GM20431 (cell line): ENCODE data around the gene DHX58.
"Not testable (repeated sequence)": the region's sequence is repeated elsewhere in the genome, so short reads cannot be mapped to it uniquely, and the experiment has no call there.

Source experiments
- in situ Hi-C: fragments of 300-500 bp; cut with MseI, MboI; formaldehyde crosslinking; loops from one replicate; pipeline ENCODE4 v1.15.0; 2020; ENCODE audit warnings: low sequenced_read_pairs; ENCODE audit not compliant: unreplicated experiment

DHX58 gene

GRCh38 chr17:42112552-42113176 is at the start of gene DHX58:
Gene DHX58 (minus strand): TSS chr17:42112714. CDS start chr17:42111892, 822 bp downstream.
- in situ Hi-C loops, result loop anchor here (10.0 kb wide), 1 partner anchor 148 kb away; the partner anchor contains the start of gene CNP

DNA sequence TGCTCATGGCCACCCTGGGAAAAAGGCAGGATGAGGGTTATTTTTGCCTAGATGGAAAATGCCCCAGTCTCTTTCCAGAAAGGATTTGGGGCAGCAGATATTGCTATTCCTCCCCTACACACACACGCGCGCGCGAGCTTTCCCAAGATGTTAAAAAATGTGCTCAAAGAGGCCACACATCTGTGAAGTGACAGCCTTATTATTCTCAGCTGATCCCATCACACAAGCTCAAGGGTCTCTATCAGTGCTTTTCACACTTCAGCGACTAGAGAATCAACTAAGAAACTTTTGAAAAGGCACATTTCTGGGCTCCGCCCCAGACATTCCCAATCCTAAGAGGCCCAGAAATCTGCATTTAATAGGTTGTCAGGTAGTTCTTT is 48.0 kb upstream of the DHX58 start:
- in situ Hi-C loops, result no loop called here

DNA sequence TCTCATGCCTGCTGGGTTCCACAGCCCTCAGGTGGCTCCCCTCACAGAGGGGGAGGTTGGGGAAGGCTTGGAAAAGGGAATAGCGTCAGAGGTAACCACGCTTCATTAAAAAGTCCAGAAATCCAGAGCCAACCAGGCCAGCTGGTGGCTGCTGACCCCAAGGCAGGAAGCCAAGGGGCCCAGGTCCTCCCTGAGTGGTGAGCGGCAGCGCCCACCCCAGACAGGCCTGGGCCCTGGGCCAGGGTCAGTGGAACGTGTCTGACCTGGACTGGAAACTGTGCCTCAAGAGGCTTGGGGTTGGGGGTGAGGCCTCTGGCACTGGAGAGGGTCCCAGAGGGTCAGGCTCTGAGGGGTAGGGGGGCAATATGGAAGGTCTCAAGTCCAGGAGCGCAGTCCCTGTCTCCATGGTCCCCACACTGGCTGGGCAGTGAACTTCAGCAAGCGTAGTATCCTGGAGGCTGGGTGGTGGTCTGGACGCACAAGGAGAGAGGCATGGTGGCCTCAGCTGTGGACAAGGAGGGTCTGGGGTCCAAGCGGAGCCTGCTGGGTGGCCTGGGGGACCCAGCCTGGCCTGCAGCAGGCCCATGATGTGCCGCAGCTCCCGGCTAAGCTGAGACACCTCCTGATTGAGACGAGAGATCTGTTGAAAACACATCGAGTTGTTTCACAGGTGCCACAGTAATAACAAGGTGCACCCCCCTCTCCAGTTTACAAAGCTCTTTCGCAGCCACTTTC is 47.4 kb upstream of the DHX58 start:
- in situ Hi-C loops, result no loop called here

- in situ Hi-C loops, result no loop called here
These were observed 43.1 kb upstream of the DHX58 start for GRCh38 chr17:42155614-42156045.

DNA sequence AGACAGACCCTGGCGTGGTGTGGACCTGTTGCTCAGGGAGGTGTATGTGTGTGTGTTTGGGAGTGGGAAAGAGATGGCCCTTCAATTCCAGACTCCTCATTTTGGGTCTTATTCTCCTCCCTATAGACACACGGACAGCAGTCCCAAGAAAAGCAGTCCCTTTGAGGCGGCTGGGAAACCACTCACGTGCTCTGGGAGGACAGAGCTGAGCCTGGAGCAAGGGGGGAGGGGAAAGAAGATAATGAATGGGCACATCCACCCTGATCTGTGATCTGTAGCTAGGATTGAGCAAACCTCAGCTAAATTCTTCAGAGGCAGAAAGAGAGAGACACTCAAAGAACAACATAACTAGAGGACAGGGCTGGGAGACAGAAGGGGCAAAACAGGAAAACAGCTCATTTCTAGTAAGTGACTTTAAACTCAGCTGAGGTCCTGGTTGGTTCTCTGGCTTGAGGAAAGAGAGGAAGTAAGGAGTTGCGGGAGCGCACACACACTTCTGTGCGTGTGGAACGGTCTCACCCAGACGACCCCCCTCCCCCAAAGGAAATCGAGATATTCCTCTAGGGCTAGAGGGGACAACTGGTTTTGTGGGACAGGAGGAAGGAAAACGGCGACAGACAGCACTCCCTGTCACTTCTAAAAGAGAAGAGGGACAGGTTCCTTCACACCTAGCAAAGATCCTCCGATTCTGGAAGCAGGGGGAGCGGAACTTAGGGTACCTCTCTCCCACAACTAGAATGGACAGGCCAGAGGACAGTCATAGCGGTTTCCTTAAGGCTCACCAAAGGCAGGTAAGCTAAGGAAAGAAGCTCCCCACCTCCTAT is 41.6 kb upstream of the DHX58 start:
- in situ Hi-C loops, result no loop called here

- in situ Hi-C loops, result no loop called here
These were observed 34.5 kb upstream of the DHX58 start for GRCh38 chr17:42146911-42147607.

- in situ Hi-C loops, result not testable (repeated sequence)
These were observed 30.6 kb upstream of the DHX58 start for GRCh38 chr17:42143138-42143537.

DNA sequence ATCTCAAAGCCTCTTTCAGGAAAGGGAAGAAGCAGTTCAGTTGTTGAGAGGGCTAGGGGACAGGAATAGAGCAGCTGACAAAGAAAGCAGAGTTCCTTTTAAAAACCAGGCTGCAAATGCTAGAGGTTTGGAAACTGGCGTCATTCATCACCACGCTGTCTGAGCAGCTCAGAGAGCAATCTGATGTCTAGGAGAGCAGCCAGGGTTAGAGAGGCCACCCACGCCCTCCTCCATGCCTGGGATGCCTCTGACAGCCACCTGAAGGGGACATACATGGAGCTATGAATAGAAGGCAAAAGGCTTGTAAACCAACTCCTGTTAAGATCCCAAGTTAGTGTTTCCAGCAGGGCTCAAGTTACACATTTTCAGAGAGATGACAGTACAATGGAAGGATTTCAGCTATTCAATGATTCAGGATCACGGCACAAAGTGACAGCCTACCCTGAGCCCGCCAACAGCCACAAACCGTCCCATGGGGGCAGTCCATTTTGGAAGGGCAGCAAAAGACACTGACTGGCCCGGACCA is 29.9 kb upstream of the DHX58 start:
- in situ Hi-C loops, result no loop called here

- in situ Hi-C loops, result no loop called here
These were observed 28.9 kb upstream of the DHX58 start for GRCh38 chr17:42141382-42141781.

GRCh38 chr17:42140690-42141089 is 28.2 kb upstream of the DHX58 start:
- in situ Hi-C loops, result not testable (repeated sequence)

DNA sequence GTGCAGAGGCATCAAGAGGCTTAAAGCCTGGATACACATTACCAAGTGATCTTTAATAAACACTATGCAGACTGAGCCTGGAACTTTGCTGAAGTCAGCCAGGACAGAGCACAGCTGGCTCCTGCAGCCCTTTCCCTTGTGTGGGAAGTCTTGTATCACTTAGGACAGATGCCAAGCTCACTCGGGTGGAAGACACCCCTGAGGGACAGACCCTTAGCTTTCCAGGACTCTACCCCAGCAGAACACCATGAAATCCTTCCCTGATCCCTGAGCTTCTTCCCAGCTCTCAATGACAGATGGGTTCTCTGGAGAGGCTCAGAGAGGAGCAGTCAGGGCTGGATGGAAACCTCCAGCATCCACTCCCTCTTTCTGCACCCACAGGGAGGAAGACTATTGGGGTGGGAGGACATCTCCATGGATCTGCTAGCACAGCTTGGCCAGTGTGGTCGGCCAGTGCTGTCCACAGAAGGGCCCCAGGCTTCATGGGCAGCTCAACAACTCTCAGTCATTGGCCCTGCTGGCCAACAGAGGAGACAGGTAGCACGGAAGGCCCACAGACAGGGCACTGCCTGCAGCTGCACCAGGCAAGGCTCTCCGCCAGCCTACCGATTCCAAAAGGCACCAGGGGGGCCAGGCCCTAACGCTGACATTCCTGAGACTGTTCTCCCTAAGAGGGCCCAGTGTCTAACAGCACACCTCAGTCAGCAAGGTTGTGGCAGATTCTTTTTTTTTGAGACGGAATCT is 26.4 kb upstream of the DHX58 start:
- in situ Hi-C loops, result no loop called here

DNA sequence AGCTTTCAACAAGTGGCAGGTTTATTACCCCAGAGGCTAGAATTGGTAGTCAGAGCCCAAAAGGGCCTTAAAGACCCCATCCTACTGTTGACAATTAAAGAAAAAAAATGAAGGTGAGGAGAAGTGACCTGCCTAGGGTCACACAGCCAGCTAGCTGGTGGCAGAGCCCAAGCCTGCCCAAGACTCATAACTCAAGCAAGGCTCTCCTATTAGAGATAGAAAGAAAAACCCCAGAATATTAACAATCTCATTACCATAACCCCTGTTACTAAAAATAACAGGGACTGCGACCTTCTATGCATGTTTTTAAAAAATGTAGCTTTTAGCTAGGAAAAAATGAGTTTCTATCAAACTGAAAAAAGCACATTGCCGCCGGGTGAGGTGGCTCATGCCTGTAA is 24.1 kb upstream of the DHX58 start:
- in situ Hi-C loops, result no loop called here

DNA sequence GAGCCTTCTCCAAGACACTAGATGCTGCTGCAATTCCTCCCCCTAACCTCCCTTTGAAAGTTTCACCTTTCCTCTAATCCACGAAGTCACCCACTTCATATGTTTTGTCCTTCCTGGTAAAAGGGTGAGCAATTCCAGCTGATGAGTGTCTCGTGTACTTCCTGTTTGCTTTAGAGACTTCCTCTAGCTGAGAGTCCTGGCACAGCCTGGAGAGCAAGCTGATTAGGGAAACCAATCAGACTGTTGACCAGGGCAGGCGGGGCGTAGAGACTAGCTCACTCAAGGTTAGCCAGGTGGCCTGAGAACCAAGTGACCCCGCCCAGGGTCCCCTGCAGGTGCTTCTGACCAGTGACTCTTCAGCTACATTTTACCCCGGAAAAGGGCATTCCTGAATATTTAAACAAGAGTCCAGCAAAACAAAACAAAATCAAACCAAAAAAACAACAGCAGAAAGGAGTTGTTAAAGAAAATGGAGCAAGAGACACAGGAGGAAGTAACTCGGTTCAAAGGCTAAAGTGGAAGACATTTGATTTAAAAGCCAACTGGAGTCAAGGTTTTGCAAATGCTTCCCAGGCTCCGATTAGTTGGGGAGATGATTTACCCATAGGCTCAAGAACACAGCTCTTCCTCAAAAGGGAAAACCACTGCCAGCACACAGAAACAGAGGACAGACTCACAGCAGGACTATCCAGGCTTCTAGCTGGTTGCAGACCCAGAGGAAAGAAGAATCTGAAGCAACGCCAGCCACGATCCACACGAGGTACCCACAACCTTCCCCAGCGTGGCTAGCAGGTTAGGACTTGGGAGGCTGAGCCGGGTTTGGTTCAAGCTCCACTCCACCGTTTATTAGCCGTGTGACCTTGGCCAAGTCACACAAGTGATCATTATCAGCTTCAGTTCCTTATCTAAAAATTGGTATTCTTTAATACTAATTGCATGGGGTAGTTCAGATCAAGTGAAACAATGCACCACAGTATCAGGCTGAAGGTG is 23.4 kb upstream of the DHX58 start:
- in situ Hi-C loops, result no loop called here

- in situ Hi-C loops, result no loop called here
These were observed 22.6 kb upstream of the DHX58 start for GRCh38 chr17:42135151-42135550.

GRCh38 chr17:42133461-42134041 is 21.0 kb upstream of the DHX58 start:
- in situ Hi-C loops, result no loop called here

- in situ Hi-C loops, result no loop called here
These were observed 20.4 kb upstream of the DHX58 start for GRCh38 chr17:42132941-42133340.

- in situ Hi-C loops, result no loop called here
These were observed 19.5 kb upstream of the DHX58 start for GRCh38 chr17:42131981-42132432.

GRCh38 chr17:42131232-42131631 is 18.7 kb upstream of the DHX58 start:
- in situ Hi-C loops, result no loop called here
